SIG-M5 (cell line): ENCODE data around the gene PCDH19.

Experiments
- DNase-seq: peaks from one replicate; lab custom pipeline; 2025; lab: John Stamatoyannopoulos, UW

The PCDH19 gene

GRCh38 chrX:100405424-100405823 lies 4.6 kb downstream of the PCDH19 start:
- no peak for DNase-seq

GRCh38 chrX:100404851-100405250 lies 5.2 kb downstream of the PCDH19 start:
- DNase-seq: no peak

GRCh38 chrX:100395781-100396180 lies 14.3 kb downstream of the PCDH19 start:
- DNase-seq: no peak

DNA sequence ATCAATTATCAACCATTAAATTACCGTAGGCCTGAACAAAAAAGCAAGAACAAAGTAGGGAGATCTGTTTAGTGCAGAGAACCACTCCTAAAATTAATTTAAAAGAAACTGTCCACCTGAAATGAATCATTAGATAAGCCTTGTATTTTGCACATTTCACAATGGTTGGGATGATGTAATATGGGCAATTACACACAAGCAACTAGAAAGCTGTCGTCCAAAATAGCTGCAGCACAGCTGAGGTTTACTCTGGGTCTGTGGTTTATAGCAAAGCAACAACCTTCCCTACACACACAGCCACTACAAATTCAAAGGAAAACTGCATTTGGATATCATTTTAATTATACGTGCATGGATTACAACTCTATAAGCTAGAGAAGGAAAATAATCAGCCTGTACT lies 28.5 kb downstream of the PCDH19 start:
- DNase-seq: no peak

- DNase-seq: no peak
Observed at GRCh38 chrX:100379388-100379986, 30.6 kb downstream of the PCDH19 start.

DNA sequence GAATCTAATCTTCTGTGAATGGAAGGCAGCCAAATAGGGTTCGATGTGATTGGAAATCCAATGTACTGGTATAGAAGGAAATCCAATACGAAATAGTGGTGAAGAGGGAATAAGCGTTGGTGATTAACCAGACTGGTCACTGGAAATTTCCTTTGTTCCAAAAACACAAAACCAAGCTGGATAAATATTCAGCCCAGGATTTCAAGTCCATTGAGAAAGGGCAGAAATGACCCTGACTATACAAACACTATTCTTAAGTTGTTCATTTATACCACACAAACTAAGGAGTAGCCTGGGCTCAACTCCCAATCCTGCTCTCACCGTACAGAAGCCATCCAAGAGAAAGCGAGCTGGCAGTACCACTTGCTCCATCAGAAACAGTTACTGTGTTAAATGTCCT lies 32.2 kb downstream of the PCDH19 start:
- DNase-seq: no peak

- DNase-seq: no peak
Observed at GRCh38 chrX:100376576-100376975, 33.5 kb downstream of the PCDH19 start.

- no peak for DNase-seq
Observed at GRCh38 chrX:100373673-100374072, 36.4 kb downstream of the PCDH19 start.

DNA sequence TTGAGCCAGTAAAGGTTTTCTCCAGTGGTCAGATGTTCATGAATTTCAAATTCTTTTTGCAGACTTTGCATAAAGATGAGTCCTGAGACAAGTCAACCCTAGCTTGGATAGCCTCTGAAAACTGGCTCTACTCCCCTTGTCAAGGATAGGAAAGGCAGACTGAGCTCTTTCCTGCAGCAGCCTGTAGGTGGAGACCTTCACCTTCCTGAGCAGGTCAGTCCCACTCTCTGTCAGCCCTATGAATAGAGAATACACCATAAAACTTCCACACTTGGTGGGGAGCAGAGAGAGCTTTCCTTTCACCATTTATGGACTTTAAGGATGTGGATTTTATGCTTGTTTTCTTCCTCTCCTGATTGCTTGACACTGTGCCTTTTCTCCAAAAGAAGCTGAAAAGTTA lies 41.9 kb downstream of the PCDH19 start:
- DNase-seq: no peak

- DNase-seq: no peak
Observed at GRCh38 chrX:100363896-100364295, 46.2 kb downstream of the PCDH19 start.

GRCh38 chrX:100358766-100359165 lies 51.3 kb downstream of the PCDH19 start:
- no peak for DNase-seq

DNA sequence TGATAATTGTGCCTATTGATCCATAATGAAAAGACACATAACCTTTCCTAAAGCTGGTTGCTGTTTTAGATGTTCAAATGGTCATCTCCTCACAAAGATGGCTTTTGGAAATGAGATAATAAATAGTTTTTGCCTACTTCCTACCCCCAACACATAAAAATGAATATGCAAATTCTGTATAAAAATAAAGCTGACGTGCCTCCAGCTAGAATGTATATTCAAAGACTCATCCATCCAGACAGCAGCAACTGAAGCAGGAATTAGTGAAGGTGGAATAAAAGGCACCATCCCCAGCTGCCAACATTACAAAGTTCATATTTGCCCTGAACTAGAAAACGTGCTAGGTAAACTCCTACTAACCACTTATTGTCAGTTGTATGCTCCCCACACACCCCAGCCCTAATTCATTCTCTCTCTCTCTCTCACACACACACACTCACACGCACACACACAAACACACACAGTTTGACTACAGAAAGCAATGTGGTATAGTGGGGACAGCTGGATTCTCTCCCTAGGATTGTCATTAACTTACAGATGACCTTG lies 53.6 kb downstream of the PCDH19 start:
- no peak for DNase-seq

- no peak for DNase-seq
Observed at GRCh38 chrX:100355680-100356079, 54.4 kb downstream of the PCDH19 start.

DNA sequence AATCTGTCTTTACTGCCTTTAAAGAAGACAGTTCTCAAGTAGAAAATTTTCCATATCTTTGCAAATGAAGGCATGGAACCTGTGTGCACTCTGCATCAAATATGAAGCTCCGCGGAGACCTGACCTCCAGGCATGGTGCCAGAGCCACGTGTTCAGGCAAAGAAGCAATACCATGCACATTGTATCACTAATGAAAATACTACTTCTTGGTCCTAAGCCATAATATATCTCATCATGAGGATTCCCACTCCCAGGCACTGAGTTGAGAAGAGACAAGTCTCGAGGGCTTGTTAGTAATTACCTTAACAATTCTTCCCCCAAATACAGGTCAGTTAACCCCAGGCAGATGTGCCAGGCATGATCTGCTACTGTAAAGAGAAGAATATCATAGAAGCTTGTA lies 56.7 kb downstream of the PCDH19 start:
- no peak for DNase-seq

- no peak for DNase-seq
Observed at GRCh38 chrX:100350704-100351489, 59.2 kb downstream of the PCDH19 start.

DNA sequence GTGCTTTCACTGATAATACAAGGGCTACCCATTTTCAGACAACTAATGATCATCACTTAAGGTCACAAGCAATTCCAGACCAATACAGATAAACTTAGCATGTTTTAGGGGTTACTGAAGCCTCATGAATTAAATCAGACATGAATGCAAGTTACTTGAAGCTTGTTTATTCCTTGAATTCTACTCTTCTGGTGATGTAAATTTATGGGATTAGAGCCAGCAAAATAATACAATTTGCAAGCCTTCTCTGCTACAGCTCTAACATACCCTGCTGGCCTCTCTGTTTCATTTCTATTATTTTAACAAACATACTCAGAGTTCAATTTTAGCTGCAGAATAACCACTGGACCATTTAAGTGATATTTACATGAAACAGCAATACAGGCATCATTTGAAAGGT lies 60.7 kb downstream of the PCDH19 start:
- DNase-seq: no peak

- DNase-seq: no peak
Observed at GRCh38 chrX:100341142-100341510, 68.9 kb downstream of the PCDH19 start.

DNA sequence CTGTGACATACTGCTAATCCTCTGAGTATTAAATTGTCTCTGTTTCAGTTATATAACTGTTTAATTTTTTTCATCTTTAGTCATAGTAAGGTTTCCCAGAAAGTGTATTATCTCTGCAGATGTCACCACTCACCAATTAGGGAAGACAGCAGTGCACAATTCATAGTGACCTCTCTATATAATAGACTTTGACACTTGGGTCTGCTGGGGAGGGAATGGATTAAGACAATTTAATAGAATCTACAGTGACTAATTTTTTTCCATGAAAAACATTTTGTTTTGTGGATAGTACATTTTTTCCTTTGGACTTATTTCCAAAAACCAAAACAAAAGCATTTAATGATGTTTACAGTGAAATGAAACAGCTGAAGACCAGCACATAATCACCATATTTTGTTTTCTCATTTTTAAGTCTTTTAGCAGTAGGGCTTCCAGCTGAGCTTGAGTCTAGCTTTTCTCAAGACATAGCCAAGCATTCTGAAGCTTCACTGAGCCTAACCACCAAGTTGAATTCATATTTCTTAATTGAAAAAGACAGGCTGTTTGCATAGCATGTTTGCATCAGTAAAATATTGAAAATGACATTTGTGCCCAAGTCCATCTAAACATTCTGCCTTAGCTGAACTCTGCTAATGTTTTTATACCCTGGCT lies 69.5 kb downstream of the PCDH19 start:
- no peak for DNase-seq

- no peak for DNase-seq
Observed at GRCh38 chrX:100328351-100328750, 81.7 kb downstream of the PCDH19 start.

DNA sequence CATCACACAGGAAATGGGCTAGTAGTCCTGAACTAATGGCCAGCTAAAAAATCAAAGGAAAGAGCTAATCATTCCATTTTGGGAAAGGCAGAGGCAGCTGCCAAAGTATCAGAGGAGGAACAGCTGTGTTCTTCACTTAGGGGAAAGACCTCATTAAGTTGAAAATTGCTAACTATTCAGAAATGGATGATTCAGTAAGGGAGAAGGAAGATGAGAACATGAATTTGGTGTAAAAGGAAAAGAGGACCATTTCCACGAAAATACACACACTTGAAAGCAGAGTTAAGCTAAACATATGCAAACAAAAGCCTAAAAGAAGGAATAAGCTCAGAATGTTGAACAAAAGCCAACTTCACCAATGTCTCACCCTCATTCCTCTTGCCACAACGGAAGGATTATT lies 90.4 kb downstream of the PCDH19 start:
- no peak for DNase-seq

GRCh38 chrX:100316987-100317386 lies 93.1 kb downstream of the PCDH19 start:
- DNase-seq: no peak

GRCh38 chrX:100315566-100315965 lies 94.5 kb downstream of the PCDH19 start:
- no peak for DNase-seq

- no peak for DNase-seq
Observed at GRCh38 chrX:100299559-100299958, 110.5 kb downstream of the PCDH19 start.
